ENCODE results near the gene BRD4. TPM values are rescaled to one million over a fixed set of nuclear protein-coding genes. Genes with fewer than 3 reads are reported as not detected.
A peak's percentile ranks its signal among the peaks of the same experiment; 100 is the strongest.

BRD4 gene
- total RNA-seq, 4 donors from 2014 or later: 54.8 to 111 (median 68.3) TPM

- Histone ChIP-seq H3K9me3 (no peaks in the 10 kb centered on the region), H3K4me3 (no peak overlapping the region), H3K27ac (peak overlapping the region; percentile 86), H3K27me3 (no peaks in the 10 kb centered on the region), H3K4me1 (peaks cover 67% of the 10 kb centered on the region), H3K36me3 (peaks cover 70% of the 10 kb centered on the region)
- WGBS: 67% methylated on average over 9 of the region's 9 CpGs
- no peak for DNase-seq (ENCODE audit: low spot score in 2 of 2)
- TF ChIP-seq POLR2A (IDR thresholded peaks at IDR 0.05) (no peak), POLR2AphosphoS5 (IDR thresholded peaks at IDR 0.05) (no peak), EP300 (IDR thresholded peaks at IDR 0.05) (no peak), CTCF (IDR thresholded peaks at IDR 0.05) (peak in 1 of 2 donors; percentile 43)
Measured at GRCh38 chr19:15252398-15253018, 79.8 kb downstream of the BRD4 start.

DNA sequence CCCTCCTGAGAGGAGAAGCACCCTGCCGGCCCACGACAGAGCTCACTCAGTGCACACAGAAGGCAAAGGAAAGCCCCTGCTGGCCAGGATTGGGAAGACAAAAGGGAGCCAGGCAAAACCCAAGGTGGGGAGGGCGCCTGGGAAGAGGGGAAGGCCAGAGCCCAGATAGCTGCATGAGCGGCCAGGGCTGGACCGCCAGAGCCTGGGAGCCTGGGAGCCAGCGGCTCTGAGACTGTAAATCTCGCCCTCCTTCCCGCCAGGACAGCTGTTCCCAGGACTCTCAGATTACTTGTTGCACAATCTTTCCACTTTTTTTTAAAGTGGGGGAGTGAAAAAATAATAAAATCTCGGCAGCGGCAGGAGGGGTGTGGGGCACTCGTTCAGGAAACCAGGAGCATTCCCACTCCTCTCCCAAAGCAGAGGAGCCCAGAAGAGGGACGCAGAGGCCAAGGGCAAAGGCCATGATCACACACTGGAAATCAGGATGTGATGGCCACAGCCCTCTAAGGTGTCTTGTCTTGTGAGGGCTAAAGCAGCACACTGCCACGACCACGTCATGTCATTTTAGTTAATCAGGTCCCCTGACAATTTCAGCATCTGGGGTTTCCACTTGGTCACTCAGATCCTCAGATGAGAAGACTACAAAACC lies 80.5 kb downstream of the BRD4 start:
- peaks cover 69% of the 10 kb centered on the region for H3K36me3 ChIP-seq
- 37% methylated on average over 10 of the region's 14 CpGs for WGBS
- H3K27me3 ChIP-seq: no peaks in the 10 kb centered on the region
- H3K4me1 ChIP-seq: peaks cover 72% of the 10 kb centered on the region
- H3K9me3 ChIP-seq: no peaks in the 10 kb centered on the region
- peak in 1 of 2 donors; percentile 89 for DNase-seq (ENCODE audit: low spot score in 2 of 2)
- TF ChIP-seq CTCF (IDR thresholded peaks at IDR 0.05): peak in 1 of 2 donors; percentile 40
- TF ChIP-seq POLR2A (IDR thresholded peaks at IDR 0.05): no peak
- peak in 1 of 3 donors; percentile 9 for TF ChIP-seq POLR2AphosphoS5 (IDR thresholded peaks at IDR 0.05)
- H3K4me3 ChIP-seq: no peak overlapping the region
- H3K27ac ChIP-seq: peak overlapping the region; percentile 86

GRCh38 chr19:15251010-15251748 lies 81.2 kb downstream of the BRD4 start:
- Histone ChIP-seq H3K4me1 (peaks cover 79% of the 10 kb centered on the region), H3K27ac (peak overlapping the region; percentile 86), H3K27me3 (no peaks in the 10 kb centered on the region), H3K9me3 (no peaks in the 10 kb centered on the region), H3K4me3 (no peak overlapping the region), H3K36me3 (peaks cover 69% of the 10 kb centered on the region)
- TF ChIP-seq EP300 (IDR thresholded peaks at IDR 0.05) (no peak), CTCF (IDR thresholded peaks at IDR 0.05) (no peak), POLR2A (IDR thresholded peaks at IDR 0.05) (no peak), POLR2AphosphoS5 (IDR thresholded peaks at IDR 0.05) (no peak)
- DNase-seq (ENCODE audit: low spot score in 2 of 2): no peak
- 47% methylated on average over 21 of the region's 24 CpGs for WGBS

- H3K4me1 ChIP-seq: peaks cover 79% of the 10 kb centered on the region
- peaks cover 68% of the 10 kb centered on the region for H3K36me3 ChIP-seq
- WGBS: 27% methylated on average over 1 of the region's 1 CpG
- H3K4me3 ChIP-seq: no peak overlapping the region
- H3K27me3 ChIP-seq: no peaks in the 10 kb centered on the region
- peak overlapping the region; percentile 86 for H3K27ac ChIP-seq
- no peak for DNase-seq (ENCODE audit: low spot score in 2 of 2)
- no peak for TF ChIP-seq POLR2A (IDR thresholded peaks at IDR 0.05)
- no peak for TF ChIP-seq POLR2AphosphoS5 (IDR thresholded peaks at IDR 0.05)
- no peak for TF ChIP-seq EP300 (IDR thresholded peaks at IDR 0.05)
- no peak for TF ChIP-seq CTCF (IDR thresholded peaks at IDR 0.05)
- no peaks in the 10 kb centered on the region for H3K9me3 ChIP-seq
Measured at GRCh38 chr19:15250640-15250993, 81.7 kb downstream of the BRD4 start.

Measured in suprapubic skin (tissue), 4 donors.